Epidermal melanocyte (primary cell): ENCODE results near the gene DAP.
"Not testable (repeated sequence)": the region's sequence is repeated elsewhere in the genome, so short reads cannot be mapped to it uniquely, and the experiment has no call there.

ENCODE experiments used
- DNase-seq: peaks from one replicate; pipeline ENCODE4 v3.0.0; 2011; ENCODE audit warnings: low spot score; ENCODE audit not compliant: insufficient read length

DAP gene

DNA sequence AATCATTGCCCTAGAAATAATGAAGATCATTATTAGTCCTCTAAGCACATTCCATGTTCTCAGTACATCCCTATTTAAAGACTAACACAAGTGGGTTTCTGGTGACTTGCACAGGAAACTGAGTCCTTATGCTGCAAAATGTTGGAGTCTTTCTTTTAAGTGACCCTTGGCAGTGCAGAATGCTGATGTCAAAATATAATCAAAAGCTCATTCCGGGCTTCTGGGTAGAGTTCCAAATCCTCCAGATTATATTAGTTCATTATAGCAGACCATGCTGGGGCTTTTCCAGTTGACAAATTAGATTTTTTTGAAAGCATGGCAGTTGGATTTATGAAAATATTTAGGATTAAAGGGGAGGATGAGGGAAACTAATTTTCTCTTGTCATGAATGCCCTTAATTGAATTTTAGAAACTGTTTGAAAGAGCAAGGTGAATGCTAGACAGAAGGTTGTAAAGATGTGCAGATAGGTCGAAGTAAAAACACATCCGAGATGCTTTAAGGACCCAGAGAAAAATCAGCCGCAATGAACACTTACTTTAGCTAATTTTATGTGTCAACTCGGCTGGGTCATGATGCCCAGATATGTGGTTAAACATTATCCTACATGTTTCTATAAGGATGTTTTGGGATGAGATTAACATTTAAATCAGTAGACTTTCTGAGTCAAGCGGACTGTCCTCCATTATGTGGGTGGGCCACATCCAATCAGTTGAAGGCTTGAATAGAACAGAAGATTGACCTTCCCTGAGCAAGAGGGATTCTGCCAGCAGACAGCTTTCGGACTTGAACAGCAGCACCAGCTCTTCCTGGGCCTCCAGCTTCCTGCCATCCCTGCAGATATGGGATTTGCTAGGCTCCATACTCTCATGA, 88.7 kb downstream of the DAP start:
- no peak for DNase-seq

GRCh38 chr5:10671041-10672008, 89.7 kb downstream of the DAP start:
- DNase-seq = no peak

DNA sequence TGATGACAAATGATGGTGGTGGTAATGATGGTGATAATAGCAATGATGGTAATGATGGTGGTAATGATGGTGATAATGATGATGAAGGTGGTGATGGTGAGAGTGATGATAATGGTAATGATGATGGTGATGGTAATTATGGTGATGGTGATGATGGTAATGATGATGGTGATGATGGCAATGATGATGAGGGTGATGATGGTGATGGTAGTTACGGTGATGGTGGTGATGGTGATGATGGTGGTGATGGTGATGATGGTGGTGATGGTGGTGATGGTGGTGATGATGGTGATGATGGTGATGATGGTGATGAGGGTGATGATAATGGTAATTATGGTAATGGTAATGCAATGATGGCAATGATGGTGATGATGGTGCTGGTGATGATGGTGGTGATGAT, 91.1 kb downstream of the DAP start:
- no peak for DNase-seq

- no peak for DNase-seq
These were observed 92.3 kb downstream of the DAP start for GRCh38 chr5:10668697-10669096.

DNA sequence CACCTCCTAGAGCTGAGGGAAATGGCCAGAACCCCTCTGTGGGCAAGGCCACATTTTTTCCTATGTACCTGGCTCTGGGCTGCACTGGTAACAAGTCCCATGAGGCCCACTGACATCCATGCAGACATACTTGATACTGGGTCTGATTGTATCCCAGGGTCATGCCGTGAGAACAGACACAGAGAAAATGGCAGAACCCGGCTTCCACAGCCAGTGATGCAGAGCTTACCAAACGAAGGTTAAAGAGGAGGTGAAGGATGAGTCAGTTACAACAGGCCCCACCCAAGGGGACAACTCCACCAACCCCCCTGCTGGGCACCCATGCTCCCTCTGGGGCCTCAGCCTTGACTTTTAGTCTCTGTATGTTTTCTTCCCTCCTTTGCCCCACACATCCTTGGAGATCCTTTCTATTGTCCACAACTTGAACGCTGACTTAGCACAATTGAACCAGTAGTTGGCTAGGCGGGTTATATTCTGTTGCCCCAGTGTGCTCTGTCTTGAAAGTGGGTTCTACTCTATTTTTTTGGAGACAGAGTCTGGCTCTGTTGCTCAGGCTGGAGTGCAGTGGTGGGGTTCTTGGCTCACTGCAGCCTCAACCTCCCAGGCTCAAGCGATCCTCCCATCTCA, 93.5 kb downstream of the DAP start:
- DNase-seq = no peak

GRCh38 chr5:10666531-10667299, 94.3 kb downstream of the DAP start:
- DNase-seq = no peak

DNA sequence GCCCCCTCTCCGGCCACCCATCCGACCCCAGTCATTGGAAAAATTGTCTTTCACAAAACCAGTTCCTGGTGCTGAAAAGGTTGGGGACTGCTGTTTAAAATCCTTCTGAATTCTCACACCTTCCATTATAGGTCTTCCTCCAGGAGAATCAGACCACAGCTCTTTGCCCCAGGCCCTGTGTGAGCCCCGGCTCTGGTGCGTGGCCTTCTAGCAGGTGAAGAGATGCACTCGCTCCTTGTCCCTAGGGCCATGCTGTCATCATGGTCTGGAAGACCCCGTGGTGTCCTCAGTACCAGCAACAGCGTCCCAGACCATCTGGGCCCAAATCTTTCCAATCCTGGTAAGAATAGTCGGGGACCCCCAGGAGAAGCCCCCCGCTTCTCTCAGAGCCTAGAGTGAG, 95.2 kb downstream of the DAP start:
- no peak for DNase-seq

DNA sequence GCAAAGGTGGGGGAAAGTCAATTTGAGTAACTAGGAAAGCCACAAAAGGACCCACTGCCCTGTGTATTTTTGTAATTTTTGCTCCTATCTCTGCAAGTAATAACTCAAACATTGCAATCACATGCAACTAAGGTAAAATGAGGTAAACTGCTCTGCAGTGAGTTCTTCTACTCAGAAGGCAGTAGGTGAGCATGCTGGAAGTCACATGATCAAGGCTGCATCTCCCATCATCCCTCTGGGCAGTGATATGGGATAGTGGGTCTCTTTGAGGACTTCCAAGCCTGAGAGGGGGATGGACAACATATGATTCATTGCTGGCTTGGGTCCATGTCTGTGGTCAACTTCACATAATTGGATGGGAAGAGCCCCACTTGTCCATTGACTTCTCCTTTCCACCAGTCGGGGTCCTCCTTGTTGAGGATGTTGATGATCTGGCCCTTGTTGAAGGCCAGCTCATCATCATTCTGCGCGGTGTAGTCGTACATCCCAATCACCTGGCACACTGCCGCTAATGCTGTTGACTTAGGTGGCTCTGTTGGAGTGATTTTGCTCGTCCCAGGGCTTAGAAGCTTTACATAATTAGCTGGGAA, 96.8 kb downstream of the DAP start:
- DNase-seq = not testable (repeated sequence)

DNA sequence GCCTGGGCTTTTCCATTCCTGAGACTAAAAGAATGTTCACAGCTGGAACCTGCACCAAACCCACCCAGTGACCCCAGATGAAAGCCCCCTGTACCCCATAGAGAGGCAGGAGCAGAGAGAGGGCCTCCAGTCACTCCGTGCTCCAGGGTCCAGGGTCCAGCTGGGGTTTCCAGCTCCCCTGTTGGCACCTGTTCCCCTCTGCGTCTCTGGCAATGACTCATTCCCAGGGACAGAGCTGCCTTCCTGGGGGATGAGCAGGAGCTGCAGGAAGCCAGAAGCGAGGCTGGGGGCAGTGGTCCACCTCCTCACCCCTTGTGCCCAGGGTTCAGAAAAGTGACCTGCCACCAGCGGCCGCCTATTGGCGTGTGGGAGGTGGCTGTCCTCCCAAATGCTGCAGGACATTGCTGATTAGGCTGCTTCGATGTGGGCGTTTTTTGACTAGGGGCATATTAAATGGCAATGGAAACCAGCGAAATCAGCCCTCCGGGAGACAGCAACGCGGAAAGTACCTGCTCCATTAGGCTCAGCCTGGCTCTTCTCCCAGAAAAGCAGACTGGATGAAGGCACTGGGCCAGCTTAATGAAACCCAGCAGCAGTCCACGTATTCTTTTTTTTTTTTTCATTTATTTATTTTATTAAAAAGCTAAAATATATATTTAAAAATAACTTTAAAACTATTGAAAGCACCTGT, 97.4 kb downstream of the DAP start:
- DNase-seq = no peak

DNA sequence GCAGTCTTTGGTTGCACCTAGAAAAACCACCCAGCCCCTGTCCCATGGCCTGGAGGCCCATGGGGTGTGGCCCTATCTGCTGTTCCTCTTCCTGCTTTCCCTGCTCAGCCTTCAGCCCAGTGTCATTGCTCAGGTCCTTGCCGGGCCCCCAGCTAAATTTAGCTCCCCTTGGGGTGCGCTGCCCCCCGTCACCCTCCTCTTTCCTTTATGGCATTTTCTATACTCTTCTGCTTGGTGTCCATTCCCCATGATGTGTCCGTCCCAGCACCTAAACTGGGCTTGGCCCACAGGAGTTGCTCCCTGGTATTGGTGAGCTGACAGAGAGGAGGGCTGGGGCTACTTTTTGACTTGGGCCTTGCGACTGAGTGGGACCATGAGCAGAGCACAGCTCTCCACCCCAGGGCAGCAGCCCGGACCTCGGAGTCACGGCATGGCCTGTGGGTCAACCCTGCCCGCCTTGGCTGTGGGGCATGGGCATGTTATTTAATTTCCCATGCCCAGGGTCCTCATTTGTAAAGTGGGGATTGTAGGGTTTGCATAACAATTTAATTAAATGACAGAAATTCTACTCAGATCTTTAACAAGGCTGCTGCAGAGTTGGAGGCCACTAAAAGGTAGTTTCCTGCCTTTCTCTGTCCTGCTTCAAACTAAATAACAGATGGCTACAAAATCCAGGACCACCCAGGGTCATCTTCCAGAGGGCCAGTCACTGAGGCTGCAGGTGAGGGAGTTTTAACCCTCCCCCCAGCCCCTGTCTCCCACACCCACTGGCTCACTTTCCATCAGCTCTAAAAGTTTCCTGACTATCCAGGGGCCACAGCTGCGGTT, 98.2 kb downstream of the DAP start:
- DNase-seq = no peak

GRCh38 chr5:10662083-10662482, 99.0 kb downstream of the DAP start:
- DNase-seq = no peak

GRCh38 chr5:10661401-10661800, 99.6 kb downstream of the DAP start:
- DNase-seq = no peak

GRCh38 chr5:10660720-10661387, 100.2 kb downstream of the DAP start:
- no peak for DNase-seq

GRCh38 chr5:10660135-10660534, 100.9 kb downstream of the DAP start:
- DNase-seq = no peak

GRCh38 chr5:10658265-10658664, 102.8 kb downstream of the DAP start:
- no peak for DNase-seq

DNA sequence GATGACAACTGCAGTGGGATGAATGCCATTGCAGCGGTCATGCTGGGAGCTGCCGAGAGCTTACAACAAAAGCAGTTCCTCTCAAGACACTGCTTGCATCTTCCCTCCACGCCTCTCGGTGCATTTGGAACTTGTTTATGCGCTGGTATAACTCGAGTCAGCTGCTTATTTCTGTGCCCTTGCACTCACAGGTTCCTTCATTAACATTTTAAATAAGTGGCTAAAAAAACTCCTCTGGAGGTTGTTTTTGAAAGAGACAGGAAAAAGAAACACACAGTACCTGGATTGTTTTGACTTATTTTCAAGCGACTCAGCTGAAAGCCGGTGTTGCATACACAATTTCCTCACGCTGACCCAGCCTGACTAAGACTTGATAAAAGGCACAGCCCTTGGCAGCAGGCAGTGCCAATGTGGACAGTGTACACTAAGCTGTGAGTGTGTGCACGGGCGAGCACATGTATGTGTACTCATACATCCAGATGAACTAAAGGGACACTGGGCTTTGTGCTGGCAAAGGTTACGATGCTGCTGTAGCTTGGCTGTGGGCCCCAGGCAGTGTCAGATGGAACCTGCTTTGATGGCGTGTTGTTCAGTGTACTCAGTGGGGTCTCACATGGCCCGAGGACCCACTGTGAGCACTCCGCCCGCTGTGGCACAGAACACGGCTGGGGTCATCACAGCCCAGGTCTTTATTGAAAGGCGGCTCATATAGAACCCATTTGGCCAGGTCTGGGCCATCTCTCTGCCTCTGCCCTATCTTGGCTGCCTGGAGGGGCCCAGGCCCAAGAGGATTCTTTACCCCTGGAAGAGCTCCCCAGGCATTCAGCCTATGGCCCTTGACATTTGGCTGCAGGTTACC, 104.8 kb downstream of the DAP start:
- DNase-seq = no peak

DNA sequence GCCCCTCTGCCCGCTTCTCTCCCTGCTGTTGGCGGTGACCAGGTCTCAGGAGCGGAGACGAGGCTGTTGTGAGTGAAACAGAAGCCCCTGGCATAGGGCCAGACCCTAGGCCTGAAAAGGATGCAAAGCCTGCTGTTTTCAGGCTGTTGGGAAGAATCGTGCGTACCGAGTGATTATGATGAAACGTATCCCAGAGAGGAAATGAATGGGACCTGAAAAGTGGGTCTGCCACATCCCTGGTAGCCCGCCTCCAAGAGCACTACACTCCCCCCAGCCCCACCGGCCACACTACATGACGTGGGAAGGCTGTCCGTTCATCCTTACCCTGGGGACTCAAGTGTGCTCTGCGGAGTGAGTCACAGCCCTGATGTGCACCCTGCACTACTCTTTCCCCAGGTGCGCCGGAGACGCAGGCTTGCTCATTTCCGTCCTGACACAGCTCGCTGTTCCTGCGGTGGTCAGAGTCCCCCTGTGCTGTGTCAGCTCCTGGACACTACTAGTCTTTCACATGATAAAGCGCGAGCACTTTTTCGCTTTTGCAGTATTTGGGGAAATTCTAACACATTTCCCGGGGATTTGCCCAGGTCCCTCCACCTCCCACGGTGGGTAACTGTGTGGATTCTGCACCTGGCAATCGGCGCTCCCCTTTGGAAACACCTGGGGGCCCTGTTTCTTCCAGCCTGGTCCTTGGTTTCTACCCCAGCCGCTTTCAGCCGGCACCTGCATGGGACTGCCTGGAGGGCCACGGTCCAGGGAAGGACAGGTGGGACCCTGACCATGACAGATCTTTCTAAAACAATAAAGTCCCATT, 105.7 kb downstream of the DAP start:
- no peak for DNase-seq
